H9 (cell line): ENCODE measurements around the gene HDAC3. TPM values are rescaled to one million over a fixed set of nuclear protein-coding genes. Genes with fewer than 3 reads are reported as not detected.

Experiments used
- DNase-seq: peaks from one replicate; pipeline ENCODE4 v3.0.0-alpha.2; 2017
- H2AFZ ChIP-seq: one replicate; pipeline ENCODE4 v1.6.1; 2013; ENCODE audit warnings: mild to moderate bottlenecking, low read length, control low read depth, moderate library complexity
- H2AK5ac ChIP-seq: 2 replicates; pipeline ENCODE4 v1.6.1; 2013; ENCODE audit warnings: low read length, control low read depth, mixed read lengths; ENCODE audit not compliant: insufficient read length
- H2BK120ac ChIP-seq: one replicate; pipeline ENCODE4 v1.6.1; 2013; ENCODE audit warnings: low read depth, mild to moderate bottlenecking, low read length, control low read depth, inconsistent platforms; ENCODE audit not compliant: poor library complexity, severe bottlenecking
- H2BK12ac ChIP-seq: 2 replicates; pipeline ENCODE4 v1.6.1; 2013; ENCODE audit warnings: low read length, control low read depth, mixed read lengths, low read depth; ENCODE audit not compliant: insufficient read length
- H2BK15ac ChIP-seq: 2 replicates; pipeline ENCODE4 v1.6.1; 2013; ENCODE audit warnings: low read depth, low read length, control low read depth
- H2BK20ac ChIP-seq: one replicate; pipeline ENCODE4 v1.6.1; 2013; ENCODE audit warnings: low read depth, mild to moderate bottlenecking, low read length, control low read depth, inconsistent platforms; ENCODE audit not compliant: poor library complexity, severe bottlenecking
- H2BK5ac ChIP-seq: 2 replicates; pipeline ENCODE4 v1.6.1; 2013; ENCODE audit warnings: low read length, control low read depth, mixed read lengths; ENCODE audit not compliant: insufficient read length
- H3K14ac ChIP-seq: 2 replicates; pipeline ENCODE4 v1.6.1; 2013; ENCODE audit warnings: low read length, control low read depth; ENCODE audit not compliant: insufficient read depth
- H3K18ac ChIP-seq: 2 replicates; pipeline ENCODE4 v1.6.1; 2013; ENCODE audit warnings: low read depth, mild to moderate bottlenecking, mixed read lengths, low read length, control low read depth; ENCODE audit not compliant: insufficient read length
- H3K23ac ChIP-seq: 2 replicates; pipeline ENCODE4 v1.6.1; 2013; ENCODE audit warnings: low read length, control low read depth, mixed read lengths, low read depth; ENCODE audit not compliant: insufficient read length
- H3K23me2 ChIP-seq: 2 replicates; pipeline ENCODE4 v1.6.1; 2013; ENCODE audit warnings: low read depth, mild to moderate bottlenecking, mixed read lengths, low read length, control low read depth; ENCODE audit not compliant: insufficient read length, poor library complexity, severe bottlenecking
- H3K27ac ChIP-seq: 2 replicates; pipeline ENCODE4 v1.5.1; 2013; ENCODE audit warnings: low read length, control low read depth, mixed read lengths, low read depth; ENCODE audit not compliant: insufficient read length
- H3K27me3 ChIP-seq: 2 replicates; pipeline ENCODE4 v1.6.1; 2013; ENCODE audit warnings: low read length, control low read depth, inconsistent platforms; ENCODE audit not compliant: insufficient read depth
- H3K4ac ChIP-seq: 2 replicates; pipeline ENCODE4 v1.6.1; 2013; ENCODE audit warnings: low read depth, mild to moderate bottlenecking, control low read depth, inconsistent platforms, low read length, moderate library complexity
- H3K4me1 ChIP-seq: 2 replicates; pipeline ENCODE4 v1.6.1; 2013; ENCODE audit warnings: low read length, control low read depth, inconsistent platforms; ENCODE audit not compliant: insufficient read depth
- H3K4me2 ChIP-seq: 2 replicates; pipeline ENCODE4 v1.6.1; 2013; ENCODE audit warnings: low read length, control low read depth, mixed read lengths; ENCODE audit not compliant: insufficient read length, insufficient read depth
- H3K56ac ChIP-seq: 2 replicates; pipeline ENCODE4 v1.6.1; 2013; ENCODE audit warnings: low read depth, mild to moderate bottlenecking, mixed read lengths, low read length, control low read depth; ENCODE audit not compliant: insufficient read length
- H3K79me1 ChIP-seq: 2 replicates; pipeline ENCODE4 v1.6.1; 2013; ENCODE audit warnings: low read depth, mild to moderate bottlenecking, moderate library complexity, low read length, control low read depth, inconsistent platforms; ENCODE audit not compliant: insufficient read depth, poor library complexity, severe bottlenecking
- H3K79me2 ChIP-seq: 2 replicates; pipeline ENCODE4 v1.6.1; 2013; ENCODE audit warnings: low read length, control low read depth, inconsistent platforms; ENCODE audit not compliant: insufficient read depth
- H3K9ac ChIP-seq: 2 replicates; pipeline ENCODE4 v1.6.1; 2013; ENCODE audit warnings: low read length, control low read depth, mixed read lengths; ENCODE audit not compliant: insufficient read length; ENCODE audit errors: extremely low read depth
- H3K9me3 ChIP-seq: one replicate; pipeline ENCODE4 v1.6.1; 2013; ENCODE audit warnings: low read depth, low read length, inconsistent platforms; ENCODE audit not compliant: control insufficient read depth
- H3T11ph ChIP-seq: one replicate; pipeline ENCODE4 v1.6.1; 2013; ENCODE audit warnings: mild to moderate bottlenecking, low read length, control low read depth, inconsistent platforms
- H4K20me1 ChIP-seq: one replicate; pipeline ENCODE4 v1.6.1; 2013; ENCODE audit not compliant: control insufficient read depth, insufficient read length, insufficient read depth
- H4K5ac ChIP-seq: 2 replicates; pipeline ENCODE4 v1.6.1; 2013; ENCODE audit warnings: low read depth, mild to moderate bottlenecking, mixed read lengths, low read length, control low read depth; ENCODE audit not compliant: insufficient read length
- H4K8ac ChIP-seq: replicated peaks from 2 replicates; pipeline ENCODE4 v1.6.1; 2013; ENCODE audit warnings: low read length, control low read depth, mixed read lengths, low read depth; ENCODE audit not compliant: insufficient read length
- H4K91ac ChIP-seq: 2 replicates; pipeline ENCODE4 v1.6.1; 2013; ENCODE audit warnings: low read depth, mild to moderate bottlenecking, moderate library complexity, mixed read lengths, low read length, control low read depth; ENCODE audit not compliant: insufficient read length
- H3K27ac Mint-ChIP-seq, 3 experiments: 2 replicates in 2 of 3; 3 replicates in 1 of 3; pipeline ENCODE4 v1.8.0; 2020 to 2021; ENCODE audit warnings: mixed read lengths in 3 of 3, mild to moderate bottlenecking in 1 of 3, moderate library complexity in 1 of 3
- H3K27me3 Mint-ChIP-seq: 2 replicates; pipeline ENCODE4 v1.8.0; 2021; ENCODE audit warnings: low read depth, mild to moderate bottlenecking, moderate library complexity, mixed read lengths
- H3K36me3 Mint-ChIP-seq, 3 experiments: 2 replicates in 2 of 3; 3 replicates in 1 of 3; pipeline ENCODE4 v1.8.0; 2020 to 2021; ENCODE audit warnings: low read depth in 3 of 3, mixed read lengths in 3 of 3; ENCODE audit not compliant: insufficient read depth in 1 of 3
- H3K4me1 Mint-ChIP-seq, 2 experiments: 2 replicates each; pipeline ENCODE4 v1.8.0; 2020; ENCODE audit warnings: mixed read lengths in 2 of 2
- H3K4me3 Mint-ChIP-seq, 2 experiments: 2 replicates in 1 of 2; 3 replicates in 1 of 2; pipeline ENCODE4 v1.8.0; 2020 to 2021; ENCODE audit warnings: mild to moderate bottlenecking in 2 of 2, mixed read lengths in 2 of 2, moderate library complexity in 1 of 2
- H3K9me3 Mint-ChIP-seq, 2 experiments: 2 replicates in 1 of 2; 3 replicates in 1 of 2; pipeline ENCODE4 v1.8.0; 2020; ENCODE audit warnings: mild to moderate bottlenecking in 2 of 2, mixed read lengths in 2 of 2, moderate library complexity in 1 of 2
- CTCF ChIP-seq: fragments of 200-600 bp; sonication (generic); conservative IDR thresholded peaks from 3 replicates; pipeline ENCODE4 v1.8.0; 2021; ENCODE audit warnings: antibody characterized with exemption, mild to moderate bottlenecking
- WGBS: extraction: QIAGEN DNeasy Blood & Tissue Kit; methylation state at CpG from one replicate; pipeline ENCODE4 v1.1.7; 2013; ENCODE audit warnings: missing lambda C conversion rate, low lambda C conversion rate, mixed read lengths; ENCODE audit not compliant: insufficient read length; ENCODE audit errors: extremely low coverage; 5-methylcytosine and 5-hydroxymethylcytosine counted together
- total RNA-seq: library from RNA; stranded (reverse); gene quantifications from 2 replicates; pipeline ENCODE4 v1.2.1, GENCODE V29; 2021

Gene HDAC3
- total RNA-seq, 1 experiment from 2014 or later = 98.3 TPM

- H3K4ac ChIP-seq = no peak overlapping the region
- H4K5ac ChIP-seq = no peak overlapping the region
- WGBS = no CpG with 5 or more reads among the region's 5 CpGs
- no peak overlapping the region for H2BK120ac ChIP-seq
- H3K27ac ChIP-seq = peak overlapping the region; percentile 24
- H2AK5ac ChIP-seq = no peak overlapping the region
- H4K91ac ChIP-seq = no peak overlapping the region
- no peak overlapping the region for H3K9ac ChIP-seq
- no peaks in the 10 kb centered on the region for H3K27me3 Mint-ChIP-seq
- no peak overlapping the region for H2BK5ac ChIP-seq
- H3K79me1 ChIP-seq = no peaks in the 10 kb centered on the region
- peak overlapping the region; percentile 3 for H3K4me2 ChIP-seq
- no peaks in the 10 kb centered on the region for H4K20me1 ChIP-seq
- no peak overlapping the region for H4K8ac ChIP-seq
- H3K23me2 ChIP-seq = no peaks in the 10 kb centered on the region
- no peak overlapping the region for H3T11ph ChIP-seq
- peak overlapping the region in 1 of 2 experiments; percentile 63; a peak in 3 of 5 replicates for H3K4me3 Mint-ChIP-seq
- no peak overlapping the region for H3K18ac ChIP-seq
- peak; percentile 91 for DNase-seq
- H2BK15ac ChIP-seq = no peak overlapping the region
- H3K9me3 Mint-ChIP-seq = peaks cover 0 to 4% of the 10 kb centered on the region in 2 experiments; a peak in 1 of 5 replicates
- no peaks in the 10 kb centered on the region for H3K79me2 ChIP-seq
- H2BK20ac ChIP-seq = no peak overlapping the region
- H3K56ac ChIP-seq = no peak overlapping the region
- H3K14ac ChIP-seq = no peak overlapping the region
- H3K23ac ChIP-seq = no peak overlapping the region
- peak overlapping the region; percentile 71 to 96 (median 78) for H3K27ac Mint-ChIP-seq
- H2AFZ ChIP-seq = no peak overlapping the region
- H3K9me3 ChIP-seq = no peaks in the 10 kb centered on the region
- peaks cover 26 to 30% of the 10 kb centered on the region in 2 experiments for H3K4me1 Mint-ChIP-seq
- H3K4me1 ChIP-seq = peaks cover 6% of the 10 kb centered on the region
- no peaks in the 10 kb centered on the region for H3K27me3 ChIP-seq
- peaks cover 41 to 49% (median 42%) of the 10 kb centered on the region in 3 experiments for H3K36me3 Mint-ChIP-seq
- no peak for TF ChIP-seq CTCF
- H2BK12ac ChIP-seq = no peak overlapping the region
Observed at GRCh38 chr5:141674747-141675146, 38.1 kb upstream of the HDAC3 start.
